GM23338 (cell line): Measurements from ENCODE around the gene MYOM3.

ENCODE experiments used
- CREB1 ChIP-seq: fragments of 250-450 bp; sonication (Bioruptor Pico); IDR thresholded peaks from 2 replicates; pipeline ENCODE4 v1.5.0; 2020; ENCODE audit warnings: low read depth, mild to moderate bottlenecking, moderate library complexity
- CTCF ChIP-seq, 2 experiments: fragments of 200-600 bp in 1 of 2; sonication (generic) in 1 of 2; conservative IDR thresholded peaks; 2 replicates each; pipeline versions ENCODE4 v1.5.1 to v1.6.1; 2016 to 2017; ENCODE audit warnings: antibody characterized with exemption in 2 of 2, low read depth in 2 of 2, mild to moderate bottlenecking in 2 of 2, moderate library complexity in 1 of 2
- ETS1 ChIP-seq: IDR thresholded peaks from 2 replicates; pipeline ENCODE4 v1.6.1; 2016; ENCODE audit warnings: antibody characterized with exemption
- EZH2 ChIP-seq: fragments of 200-600 bp; sonication (generic); IDR thresholded peaks from one replicate; pipeline ENCODE4 v1.8.0; 2017; ENCODE audit warnings: antibody characterized with exemption, mild to moderate bottlenecking, low read depth; ENCODE audit not compliant: unreplicated experiment
- EZH2phosphoT487 ChIP-seq: fragments of 200-600 bp; sonication (generic); IDR thresholded peaks from one replicate; pipeline ENCODE4 v1.8.1; 2018; ENCODE audit warnings: antibody characterized with exemption; ENCODE audit not compliant: unreplicated experiment
- JUNB ChIP-seq: IDR thresholded peaks from one replicate; pipeline ENCODE4 v1.6.1; 2016; ENCODE audit warnings: antibody characterized with exemption; ENCODE audit not compliant: unreplicated experiment
- POLR2AphosphoS5 ChIP-seq: IDR thresholded peaks from 2 replicates; pipeline ENCODE4 v1.6.1; 2016; ENCODE audit warnings: antibody characterized with exemption, low read depth
- REST ChIP-seq: IDR thresholded peaks from one replicate; pipeline ENCODE4 v1.6.1; 2018; ENCODE audit warnings: antibody characterized with exemption; ENCODE audit not compliant: unreplicated experiment
- ZNF331 ChIP-seq: fragments of 250-450 bp; sonication (Bioruptor Pico); IDR thresholded peaks from 2 replicates; pipeline ENCODE4 v1.5.0; 2020; ENCODE audit warnings: low read depth, mild to moderate bottlenecking, moderate library complexity
- ZNF462 ChIP-seq: fragments of 250-450 bp; sonication (Bioruptor Pico); IDR thresholded peaks from 2 replicates; pipeline ENCODE4 v1.5.0; 2020; ENCODE audit warnings: mild to moderate bottlenecking, moderate library complexity

- TF ChIP-seq REST = no peak
- TF ChIP-seq CTCF (conservative IDR thresholded peaks at IDR 0.05; ENCODE audit: low read depth in 2 of 2) = no peak
- no peak for TF ChIP-seq EZH2phosphoT487
- no peak for TF ChIP-seq EZH2
- TF ChIP-seq ZNF462 (CRISPR knock-in tag) = no peak
- no peak for TF ChIP-seq POLR2AphosphoS5
- no peak for TF ChIP-seq ZNF331 (CRISPR knock-in tag)
- no peak for TF ChIP-seq CREB1 (CRISPR knock-in tag)
- no peak for TF ChIP-seq ETS1
- TF ChIP-seq JUNB = no peak
Observed at GRCh38 chr1:24052220-24052619, 59.7 kb downstream of the MYOM3 start.
